DMS153 (cell line): ENCODE results near the gene COL19A1.

Experiments
- DNase-seq: peaks from one replicate; lab custom pipeline; 2025; lab: John Stamatoyannopoulos, UW

The COL19A1 gene

GRCh38 chr6:70060680-70061079 is 194.3 kb downstream of the COL19A1 start:
- no peak for DNase-seq

- DNase-seq = no peak
Observed at GRCh38 chr6:70061546-70061945, 195.2 kb downstream of the COL19A1 start.

GRCh38 chr6:70062010-70062409 is 195.7 kb downstream of the COL19A1 start:
- DNase-seq = no peak

GRCh38 chr6:70072540-70073179 is 206.3 kb downstream of the COL19A1 start:
- DNase-seq = no peak

DNA sequence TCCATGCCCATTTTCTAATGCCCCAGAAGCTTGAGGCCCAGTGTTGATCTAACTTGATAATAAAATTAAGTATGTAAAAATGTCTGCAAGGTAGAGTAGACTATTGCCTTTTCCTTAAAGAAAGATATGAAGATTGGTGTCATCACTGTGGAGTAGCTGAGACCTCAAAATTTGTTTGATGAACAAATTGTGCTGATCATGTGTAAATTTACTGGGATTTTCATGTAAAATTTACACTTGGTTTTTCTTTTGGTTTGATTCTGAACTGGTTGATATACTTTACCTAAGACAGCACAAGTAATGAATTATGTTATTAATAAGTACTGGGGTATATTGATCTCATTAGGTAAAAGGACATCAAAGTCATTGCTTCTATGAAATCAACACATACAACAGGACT is 207.3 kb downstream of the COL19A1 start:
- DNase-seq = no peak

DNA sequence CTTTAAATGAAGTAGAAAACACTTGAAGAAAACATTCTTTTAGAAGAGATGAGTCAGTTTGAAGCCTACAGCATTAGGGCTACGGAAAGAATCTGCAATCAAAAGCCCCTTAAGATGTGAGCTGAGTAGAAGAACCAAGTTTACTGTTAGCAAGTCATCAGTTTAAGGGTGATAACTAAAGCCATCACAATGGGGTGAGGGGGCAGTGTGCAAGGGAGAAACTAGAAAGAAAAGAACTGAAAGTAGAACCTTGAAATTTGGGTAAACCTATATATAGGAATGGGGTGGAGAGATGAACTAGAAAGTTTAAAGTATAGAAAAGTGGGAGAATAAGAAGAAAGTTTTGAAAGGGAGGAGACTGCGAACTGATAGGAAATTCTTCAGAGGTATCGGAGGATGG is 212.9 kb downstream of the COL19A1 start:
- DNase-seq = no peak

GRCh38 chr6:70080443-70081070 is 214.2 kb downstream of the COL19A1 start:
- DNase-seq = no peak

- DNase-seq = no peak
Observed at GRCh38 chr6:70082830-70083229, 216.5 kb downstream of the COL19A1 start.

DNA sequence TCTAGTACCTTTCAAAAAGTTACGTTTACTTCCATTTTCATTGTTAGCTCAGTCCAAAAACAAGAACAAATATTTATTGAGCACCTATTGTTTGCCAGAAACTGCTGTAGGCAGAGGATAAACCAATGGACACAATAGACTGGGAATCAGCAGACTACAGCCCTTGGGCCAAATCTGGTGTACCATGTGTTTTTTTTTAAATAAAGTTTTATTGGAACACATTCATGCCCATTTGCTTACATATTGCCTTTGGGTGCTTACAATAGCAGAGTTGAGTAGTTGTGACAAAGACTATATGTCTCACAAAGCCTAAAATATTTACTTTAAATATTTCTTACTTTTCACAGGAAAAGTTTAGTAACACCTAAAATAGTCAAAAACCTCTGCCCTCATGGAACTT is 220.4 kb downstream of the COL19A1 start:
- no peak for DNase-seq

DNA sequence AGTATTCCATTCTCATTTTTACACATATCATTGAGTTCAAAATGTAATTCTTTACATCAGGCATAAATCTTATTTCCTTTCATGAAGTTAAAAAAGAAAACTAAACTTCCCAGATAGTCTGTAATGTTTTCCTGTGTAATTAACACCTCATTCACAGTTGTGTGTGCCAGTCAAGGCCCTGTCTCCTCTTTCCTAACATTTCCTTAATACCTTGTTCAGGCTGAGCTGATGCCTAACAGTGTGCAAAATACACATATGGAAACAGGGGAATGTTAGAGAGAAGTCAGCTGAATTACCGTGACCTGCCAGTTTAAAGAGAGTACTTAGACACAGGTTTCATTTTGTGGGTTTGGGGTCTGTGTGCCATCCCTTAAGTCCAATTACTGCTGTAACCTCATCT is 227.8 kb downstream of the COL19A1 start:
- DNase-seq = no peak

DNA sequence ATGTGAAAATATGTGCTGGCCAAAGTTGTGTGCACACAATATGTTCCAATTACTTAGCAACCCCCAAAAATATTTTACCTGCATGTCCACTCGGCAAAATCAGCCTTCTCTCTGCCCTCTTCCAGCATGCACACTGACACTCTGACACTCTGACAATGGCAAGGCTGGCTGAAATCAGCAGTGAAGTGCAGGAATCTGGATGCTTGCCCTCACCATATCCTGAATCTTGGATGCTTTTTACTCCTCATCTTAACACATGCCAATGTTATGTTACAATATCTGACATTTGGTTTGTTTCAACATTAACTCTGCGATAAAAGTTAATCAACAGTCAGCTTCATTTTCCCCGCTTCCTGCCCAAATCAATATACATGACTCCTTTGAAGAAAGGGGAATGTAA is 233.4 kb downstream of the COL19A1 start:
- DNase-seq = no peak

DNA sequence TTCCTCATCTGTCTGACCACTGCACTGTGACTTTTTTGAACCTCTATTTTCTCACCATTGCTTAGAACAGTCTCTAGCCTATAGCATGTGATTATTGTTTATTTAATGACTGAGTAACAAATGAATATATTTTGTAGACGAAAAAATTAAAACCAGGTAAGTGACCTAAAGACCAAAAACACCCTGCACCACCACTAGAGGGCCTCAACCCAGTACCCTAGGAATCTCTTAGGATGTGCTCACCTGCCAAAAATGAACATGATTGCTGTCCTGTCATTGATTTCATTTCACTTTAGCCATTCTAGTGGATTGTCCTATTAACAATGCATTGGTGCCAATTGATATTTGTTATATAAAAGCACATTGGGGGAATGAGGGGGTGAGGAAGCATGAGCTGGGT is 237.4 kb downstream of the COL19A1 start:
- DNase-seq = no peak

DNA sequence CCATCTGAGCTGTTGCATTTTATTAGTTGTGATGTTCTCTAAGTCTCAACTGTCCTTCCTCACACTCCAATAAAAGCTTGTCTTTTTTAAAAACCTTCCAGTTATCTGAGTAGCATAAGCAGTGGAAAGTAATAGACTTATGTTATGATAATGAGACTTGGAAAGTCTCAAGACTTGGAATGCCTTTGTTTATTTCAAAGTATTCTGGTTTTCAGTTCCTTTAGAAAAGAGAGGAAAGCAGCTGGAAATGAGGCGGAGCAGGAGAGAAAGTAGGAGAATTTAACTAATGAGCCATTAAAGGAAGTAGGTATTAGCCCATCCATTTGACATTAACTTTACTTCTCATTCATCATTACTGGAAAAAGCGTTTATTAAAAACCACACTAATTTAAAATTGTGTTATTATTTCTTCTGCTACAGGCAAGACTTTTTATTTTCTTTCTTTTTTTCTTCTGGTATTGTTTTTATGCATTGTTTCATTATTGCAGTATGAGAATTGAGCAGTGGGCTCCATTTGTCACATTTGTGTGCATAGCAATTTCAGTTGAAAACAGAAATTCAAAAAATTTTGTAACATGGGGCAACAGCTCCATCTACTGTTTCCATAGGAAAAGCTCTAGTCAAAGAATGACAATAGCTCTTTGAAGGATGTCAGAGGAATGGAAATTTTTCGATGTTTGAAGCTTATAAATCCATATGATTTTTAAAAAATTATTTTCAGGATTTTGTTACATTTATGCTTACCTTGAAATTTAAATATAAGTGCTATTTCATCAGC is 241.7 kb downstream of the COL19A1 start:
- peak; percentile 15 for DNase-seq

GRCh38 chr6:70110126-70111022 is 244.0 kb downstream of the COL19A1 start:
- DNase-seq = no peak

DNA sequence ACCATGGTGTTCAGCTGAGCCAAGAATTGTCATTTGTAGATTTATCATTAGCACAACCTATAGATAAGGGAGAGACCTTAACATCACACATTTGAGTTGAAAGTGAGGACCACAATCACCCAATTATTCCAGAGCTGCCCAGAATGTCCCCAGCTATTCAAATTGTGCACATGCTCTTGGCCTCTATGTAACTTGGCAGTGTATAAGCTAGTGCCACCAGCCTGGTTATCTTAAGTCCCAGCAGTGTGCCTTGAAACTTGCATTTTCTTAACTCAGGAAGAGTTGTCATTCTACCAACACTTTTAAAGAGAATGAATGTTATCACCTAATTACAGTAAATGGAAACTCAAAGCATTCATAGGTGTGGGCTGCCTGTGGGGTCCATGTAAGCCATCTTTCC is 245.4 kb downstream of the COL19A1 start:
- DNase-seq = no peak

DNA sequence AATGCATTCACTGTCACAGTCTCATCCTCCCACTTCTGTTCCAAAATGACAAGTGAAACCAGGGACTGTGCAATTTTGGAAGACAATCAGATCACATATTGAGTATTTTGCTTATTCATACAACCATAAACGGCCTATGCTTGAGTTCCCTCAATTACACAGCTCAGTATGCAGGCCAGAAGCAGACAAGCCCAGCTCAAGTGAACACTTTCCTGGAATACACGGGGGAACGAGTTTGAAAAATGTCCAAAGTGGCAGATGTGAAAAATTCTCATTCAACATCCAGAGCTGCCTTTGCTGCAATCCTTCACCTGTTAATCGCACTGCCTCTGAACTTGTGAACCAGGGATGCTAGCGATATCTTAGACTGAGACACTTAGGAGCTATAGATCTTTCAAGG is 246.4 kb downstream of the COL19A1 start:
- no peak for DNase-seq

DNA sequence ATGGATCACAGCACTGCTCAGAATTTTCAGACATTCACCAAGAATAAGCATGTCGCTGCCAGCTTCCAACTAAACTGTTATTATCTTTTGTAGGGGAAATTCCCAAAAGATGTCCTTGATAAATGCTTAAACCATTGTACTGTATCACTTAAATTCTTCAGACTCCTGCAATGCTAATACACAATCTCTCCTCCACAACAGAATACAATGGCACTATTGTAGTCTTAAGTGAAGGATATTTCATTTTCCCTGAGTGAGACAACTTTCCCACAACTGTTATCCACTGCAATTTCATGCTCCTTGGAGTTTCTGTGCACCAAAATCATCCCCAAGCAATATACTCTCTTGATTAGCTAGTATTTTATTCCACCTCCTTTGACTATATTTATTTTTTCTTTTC is 246.8 kb downstream of the COL19A1 start:
- DNase-seq = no peak

DNA sequence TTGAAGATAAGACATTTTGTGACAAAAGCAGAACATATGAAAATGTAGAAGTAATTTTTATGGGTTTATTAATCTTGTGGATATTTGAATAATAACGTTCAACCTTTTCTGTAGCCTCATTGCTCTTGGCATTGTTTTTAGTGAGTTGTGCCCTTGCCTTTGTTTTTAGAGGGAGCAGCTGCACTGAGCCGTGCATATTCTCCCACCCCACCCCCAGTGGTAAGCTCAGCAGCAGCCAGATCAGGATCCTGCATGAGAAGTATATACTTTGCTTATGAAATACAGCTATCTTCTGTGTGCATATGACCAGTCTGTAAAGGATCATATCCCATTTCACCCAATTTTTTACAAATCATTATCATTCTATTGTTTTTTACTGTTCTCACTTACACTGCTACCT is 252.3 kb downstream of the COL19A1 start:
- no peak for DNase-seq

GRCh38 chr6:70119218-70119835 is 253.0 kb downstream of the COL19A1 start:
- no peak for DNase-seq

DNA sequence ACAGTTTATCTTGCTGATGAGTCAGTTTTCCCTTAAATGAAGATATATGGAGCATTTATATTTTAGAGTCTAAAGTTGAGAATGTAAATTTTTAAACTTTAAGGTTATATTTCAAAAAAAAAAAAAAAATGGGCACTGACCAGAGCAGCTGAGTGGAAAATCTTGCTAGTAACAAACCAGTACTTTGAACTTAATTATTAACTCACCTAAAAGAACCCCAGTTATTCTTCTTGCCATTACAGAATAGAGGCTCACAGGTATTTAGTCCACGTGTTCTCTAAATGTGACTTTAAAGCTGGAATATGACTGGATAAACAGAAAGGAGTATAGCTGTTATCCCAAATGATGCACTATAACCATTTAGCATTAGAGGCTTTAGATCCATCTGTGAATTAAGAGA is 258.1 kb downstream of the COL19A1 start:
- DNase-seq = no peak

- no peak for DNase-seq
Observed at GRCh38 chr6:70124882-70125545, 258.7 kb downstream of the COL19A1 start.
